GM21390 (cell line): Measurements from ENCODE around the gene TIMM50.
"Not testable (repeated sequence)": the region's sequence is repeated elsewhere in the genome, so short reads cannot be mapped to it uniquely, and the experiment has no call there.

Source experiments
- ATAC-seq: cut with Tn5 transposase; IDR thresholded peaks from one replicate; pipeline ENCODE4 v1.9.1; 2021; ENCODE audit not compliant: unreplicated experiment

TIMM50 gene

DNA sequence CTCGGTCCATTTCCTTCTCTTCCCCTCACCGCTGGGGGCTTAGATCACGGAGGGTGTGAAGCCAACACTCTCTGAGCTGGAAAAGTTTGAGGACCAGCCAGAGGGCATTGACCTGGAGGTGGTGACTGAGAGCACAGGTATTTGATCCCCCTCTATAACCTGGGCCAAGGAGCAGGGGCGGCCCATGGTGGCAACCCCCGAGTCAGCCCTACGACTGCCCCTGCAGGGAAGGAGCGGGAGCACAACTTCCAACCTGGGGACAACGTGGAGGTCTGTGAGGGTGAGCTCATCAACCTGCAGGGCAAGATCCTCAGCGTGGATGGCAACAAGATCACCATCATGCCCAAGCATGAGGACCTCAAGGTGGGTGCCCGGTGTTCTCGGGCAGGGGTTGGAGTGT lies 11.6 kb upstream of the TIMM50 start:
- ATAC-seq, result no peak

- no peak for ATAC-seq
These were observed 11.1 kb upstream of the TIMM50 start for GRCh38 chr19:39469567-39469966.

DNA sequence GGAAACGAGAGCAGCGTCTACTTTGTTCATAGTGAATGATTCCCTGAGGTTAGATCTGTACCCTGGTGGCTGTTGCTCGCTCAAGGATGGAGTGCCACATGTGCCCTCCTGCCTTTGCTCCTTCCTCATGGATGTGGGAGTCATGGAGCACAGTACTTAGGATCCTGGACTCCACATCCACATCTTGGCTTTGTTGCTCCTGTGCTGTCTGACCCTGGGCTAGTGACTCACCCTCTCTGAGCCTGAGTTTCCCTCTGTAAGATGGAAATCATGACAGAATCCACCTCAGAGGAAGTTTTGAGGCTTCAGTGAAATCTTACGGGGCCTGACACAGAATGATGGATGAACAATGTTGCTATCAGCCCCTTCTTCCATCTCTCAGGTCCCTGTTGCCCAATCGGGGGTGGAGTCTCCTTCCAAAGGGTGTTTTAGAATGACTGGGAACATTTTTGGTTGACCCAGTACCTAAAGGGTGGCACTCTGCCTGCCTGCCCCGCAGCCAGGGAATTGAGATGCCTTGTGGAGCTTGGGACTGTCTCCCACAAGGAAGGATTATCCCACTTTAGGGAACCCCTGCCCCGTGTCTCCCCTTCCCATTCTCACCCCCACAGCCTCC lies 9.8 kb upstream of the TIMM50 start:
- ATAC-seq, result no peak

DNA sequence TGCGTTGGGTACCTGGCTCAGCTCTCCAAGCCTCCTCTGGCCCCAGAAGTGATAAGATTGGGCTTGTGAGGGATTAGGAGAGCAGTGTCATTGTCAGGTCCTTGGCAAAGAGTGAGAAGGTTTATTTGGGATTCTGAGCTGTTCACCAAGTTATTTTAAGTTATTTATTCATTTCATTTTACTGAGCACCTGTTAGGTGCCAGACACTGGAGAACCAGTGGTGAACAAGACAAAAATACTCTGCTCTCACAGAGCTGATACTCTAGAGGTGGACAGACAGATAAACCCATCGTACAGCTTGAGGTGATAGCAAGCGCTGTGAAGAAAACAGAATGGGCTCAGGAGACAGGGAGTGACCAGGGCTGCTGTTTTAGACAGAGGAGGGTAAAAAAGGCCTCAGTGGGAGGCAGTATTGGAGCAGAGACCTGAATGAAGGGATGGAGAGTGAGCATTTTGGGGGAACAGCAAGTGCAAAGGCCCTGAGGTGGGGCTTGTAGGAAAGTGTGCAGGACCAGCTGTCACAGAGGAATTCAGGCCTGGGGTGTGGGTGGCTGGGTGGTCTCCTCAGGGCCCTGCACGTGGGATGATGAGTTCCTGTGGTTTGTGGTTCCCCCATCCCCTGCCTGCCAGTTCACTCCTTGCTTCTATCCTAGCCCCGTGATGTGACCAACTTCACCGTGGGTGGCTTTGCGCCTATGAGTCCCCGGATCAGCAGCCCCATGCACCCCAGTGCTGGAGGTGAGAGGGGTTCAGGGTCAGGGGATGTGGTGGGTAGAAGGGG lies 8.7 kb upstream of the TIMM50 start:
- no peak for ATAC-seq

DNA sequence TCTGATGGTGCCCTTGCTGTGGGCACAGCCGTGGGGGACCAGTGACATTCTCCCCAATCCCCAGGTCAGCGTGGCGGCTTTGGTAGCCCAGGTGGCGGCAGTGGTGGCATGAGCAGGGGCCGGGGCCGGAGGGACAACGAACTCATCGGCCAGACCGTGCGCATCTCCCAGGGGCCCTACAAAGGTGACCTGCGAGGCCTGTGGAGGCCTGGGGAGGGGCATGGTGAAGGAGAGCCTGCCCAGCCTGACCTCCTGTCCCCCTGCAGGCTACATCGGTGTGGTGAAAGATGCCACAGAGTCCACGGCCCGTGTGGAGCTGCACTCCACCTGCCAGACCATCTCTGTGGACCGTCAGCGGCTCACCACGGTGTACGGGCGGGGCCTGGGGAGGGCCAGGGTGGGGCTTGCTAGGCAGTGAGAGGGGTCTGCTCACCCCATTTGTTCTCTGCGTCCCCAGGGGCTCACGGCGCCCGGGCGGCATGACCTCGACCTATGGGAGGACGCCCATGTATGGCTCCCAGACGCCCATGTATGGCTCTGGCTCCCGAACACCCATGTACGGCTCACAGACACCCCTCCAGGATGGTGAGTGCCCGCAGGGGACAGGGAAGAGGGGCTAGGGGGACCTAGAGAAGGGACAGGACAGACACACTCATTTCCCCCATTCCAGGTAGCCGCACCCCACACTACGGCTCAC lies 7.7 kb upstream of the TIMM50 start:
- no peak for ATAC-seq

GRCh38 chr19:39473443-39473960 lies 7.1 kb upstream of the TIMM50 start:
- ATAC-seq, result no peak

- no peak for ATAC-seq
These were observed 6.5 kb upstream of the TIMM50 start for GRCh38 chr19:39474139-39474620.

GRCh38 chr19:39475748-39476147 lies 4.9 kb upstream of the TIMM50 start:
- no peak for ATAC-seq

DNA sequence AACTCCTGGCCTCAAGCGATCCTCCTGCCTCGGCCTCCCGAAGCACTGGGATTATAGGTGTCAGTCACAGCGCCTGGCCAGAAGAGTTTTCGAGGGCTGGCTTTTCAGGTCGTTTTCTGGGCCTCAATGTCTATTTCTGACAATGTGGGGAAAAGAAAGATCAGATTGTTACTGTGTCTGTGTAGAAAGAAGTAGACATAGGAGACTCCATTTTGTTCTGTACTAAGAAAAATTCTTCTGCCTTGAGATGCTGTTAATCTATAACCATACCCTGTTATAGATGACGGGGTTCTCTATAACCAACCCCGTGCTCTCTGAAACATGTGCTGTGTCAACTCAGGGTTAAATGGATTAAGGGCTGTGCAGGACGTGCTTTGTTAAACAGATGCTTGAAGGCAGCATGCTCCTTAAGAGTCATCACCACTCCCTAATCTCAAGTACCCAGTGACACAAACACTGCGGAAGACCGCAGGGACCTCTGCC lies 1.3 kb upstream of the TIMM50 start:
- not testable (repeated sequence) for ATAC-seq

GRCh38 chr19:39479916-39480315 lies 722 bp upstream of the TIMM50 start:
- ATAC-seq, result no peak

DNA sequence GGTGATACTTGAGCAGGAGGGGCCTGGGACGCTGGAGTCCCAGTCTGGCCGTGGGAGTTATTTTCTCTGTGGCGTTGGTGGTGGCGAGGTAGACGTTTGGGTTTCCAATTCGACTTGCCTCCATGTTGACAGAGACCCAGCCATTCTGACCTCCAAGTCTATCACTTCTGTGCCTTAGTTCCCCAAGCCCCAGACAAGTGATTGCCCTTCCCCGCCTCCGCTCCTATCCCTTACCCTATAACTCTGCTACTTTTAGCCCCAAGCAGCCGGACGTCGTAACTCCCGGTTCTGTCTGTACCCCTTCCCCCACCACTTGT lies 549 bp downstream of the TIMM50 start:
- ATAC-seq, result no peak

DNA sequence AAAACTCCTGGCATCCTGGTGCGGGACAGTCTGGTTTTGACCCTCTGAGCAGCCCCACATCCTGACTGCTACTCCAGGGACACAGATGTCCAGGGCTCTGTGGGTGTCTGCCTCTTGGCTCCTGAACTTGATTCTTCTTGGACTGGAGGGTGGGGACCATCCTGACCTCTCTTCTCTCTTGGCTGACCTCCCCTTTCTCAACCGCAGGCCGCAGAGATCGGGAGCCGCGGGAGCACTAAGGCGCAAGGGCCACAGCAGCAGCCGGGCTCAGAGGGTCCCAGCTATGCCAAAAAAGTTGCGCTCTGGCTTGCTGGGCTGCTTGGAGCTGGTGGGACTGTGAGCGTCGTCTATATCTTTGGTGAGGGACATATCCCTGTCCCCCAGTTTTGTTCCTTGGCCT lies 1.0 kb downstream of the TIMM50 start:
- ATAC-seq, result no peak

DNA sequence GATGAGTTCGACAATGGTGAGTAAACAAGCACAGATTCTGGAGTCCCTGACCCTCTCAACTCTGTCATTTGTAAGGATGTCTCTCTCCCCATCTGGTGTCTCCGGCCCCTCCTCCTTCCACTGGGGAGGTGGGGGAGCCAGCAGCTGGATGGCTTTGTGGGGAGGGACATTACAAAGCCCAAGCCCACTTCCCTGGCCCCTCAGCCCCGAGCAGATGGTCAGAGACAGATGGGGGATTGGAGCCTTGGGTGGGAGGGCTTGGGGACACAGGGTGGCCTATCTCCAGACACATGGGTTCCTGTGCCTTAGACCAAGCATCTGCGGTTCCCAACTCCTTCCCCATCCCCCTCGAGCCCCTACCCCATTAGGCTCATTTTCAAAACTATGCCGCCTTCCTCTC lies 2.5 kb downstream of the TIMM50 start:
- ATAC-seq, result no peak

DNA sequence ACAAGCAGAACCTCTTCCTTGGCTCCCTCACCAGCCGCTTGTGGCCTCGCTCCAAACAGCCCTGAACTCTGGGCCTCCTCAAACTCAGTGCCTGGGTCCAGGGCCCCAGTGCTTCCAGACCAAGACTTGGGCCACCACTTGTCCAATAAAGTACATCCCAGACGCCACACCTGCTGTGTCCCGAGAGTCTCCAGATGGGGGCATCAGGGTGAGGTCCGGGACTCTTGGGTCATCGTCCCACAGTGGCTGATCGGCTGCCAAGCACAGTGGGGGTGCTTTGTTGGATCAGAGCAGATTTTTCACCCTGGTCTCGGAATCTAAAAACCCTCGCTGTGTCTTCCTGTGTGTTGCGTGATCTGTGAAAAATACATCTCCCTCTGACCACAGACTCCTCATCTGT lies 9.1 kb downstream of the TIMM50 start:
- no peak for ATAC-seq

DNA sequence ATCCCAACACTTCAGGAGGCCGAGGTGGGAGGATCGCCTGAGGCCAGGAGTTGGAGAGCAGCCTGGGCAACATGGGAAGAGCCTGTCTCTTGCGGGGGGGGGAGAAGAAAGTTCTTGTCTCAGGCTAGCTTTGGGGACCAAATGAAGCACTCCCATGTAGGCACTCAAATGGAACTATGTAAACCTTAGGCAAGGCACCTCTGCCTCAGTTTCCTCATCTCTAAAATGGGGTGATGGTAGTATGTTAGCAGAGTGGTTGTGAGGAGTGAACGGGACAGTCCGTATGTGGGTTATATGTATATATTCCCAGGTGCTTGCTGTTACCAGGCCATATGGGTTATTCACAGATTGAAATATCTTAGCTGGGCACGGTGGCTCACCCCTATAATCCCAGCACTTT lies 11.6 kb downstream of the TIMM50 start:
- no peak for ATAC-seq

- no peak for ATAC-seq
These were observed 12.2 kb downstream of the TIMM50 start for GRCh38 chr19:39492788-39493187.

GRCh38 chr19:39494661-39495060 lies 14.0 kb downstream of the TIMM50 start:
- ATAC-seq, result no peak

DNA sequence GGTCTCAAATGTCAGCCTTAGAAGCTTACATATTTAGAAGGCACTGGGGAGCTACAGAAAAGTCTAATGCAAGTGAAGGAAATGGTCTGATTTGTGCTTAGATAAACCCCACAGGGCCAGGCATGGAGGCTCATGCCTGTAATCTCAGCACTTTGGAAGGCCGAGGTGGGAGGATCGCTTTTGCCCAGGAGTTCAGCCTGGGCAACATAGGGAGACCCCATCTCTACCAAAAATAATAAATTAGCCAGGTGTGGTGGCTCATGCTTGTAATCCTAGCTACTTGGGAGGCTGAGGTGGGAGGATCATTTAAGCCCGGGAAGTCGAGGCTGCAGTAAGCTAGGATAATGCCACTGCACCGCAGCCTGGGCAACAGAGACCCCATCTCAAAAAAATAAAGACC lies 15.4 kb downstream of the TIMM50 start:
- no peak for ATAC-seq

GRCh38 chr19:39497701-39497995 lies 17.0 kb downstream of the TIMM50 start:
- ATAC-seq, result no peak

DNA sequence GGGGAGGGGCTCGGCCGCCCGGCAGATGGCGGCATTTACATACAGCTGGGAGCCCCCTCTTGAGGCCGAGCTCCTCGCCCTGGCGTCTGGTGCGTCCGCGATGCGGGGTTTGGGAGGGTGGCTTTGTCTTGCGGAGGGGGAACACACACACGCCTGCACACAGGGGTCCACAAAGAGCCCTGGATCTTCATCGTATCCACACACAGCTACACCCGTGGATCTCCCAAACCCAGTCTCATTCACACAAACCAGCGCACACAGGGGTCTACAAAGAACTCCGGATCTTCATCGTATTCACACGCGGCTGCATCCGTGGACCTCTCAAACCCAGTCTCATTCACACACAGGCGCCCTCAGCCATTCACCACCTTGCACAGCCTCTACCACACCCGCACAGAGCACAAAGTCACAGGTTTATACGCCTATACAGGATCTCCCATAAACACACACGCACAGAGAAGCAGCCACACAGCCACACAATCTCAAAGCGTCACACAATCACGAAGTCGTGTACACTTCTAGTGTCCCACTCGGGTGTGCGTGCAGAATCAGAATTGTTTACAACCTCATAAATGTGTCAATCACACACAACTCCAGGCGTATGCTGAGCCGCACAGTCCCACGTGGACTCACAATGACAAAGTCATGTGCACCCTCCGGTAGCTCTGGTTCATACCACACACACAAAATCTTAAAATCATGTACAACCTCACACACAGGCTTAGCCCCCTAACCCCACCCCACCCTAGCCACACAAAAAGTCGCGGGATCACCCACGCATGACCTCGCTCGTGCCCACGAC lies 17.6 kb downstream of the TIMM50 start:
- ATAC-seq, result no peak
